ENCODE results near the gene KCNIP4.

GRCh38 chr4:21948347-21949072 is at the start of gene KCNIP4:
- no peak for TF ChIP-seq EP300 (IDR thresholded peaks at IDR 0.05; ENCODE audit: borderline replicate concordance in 1 of 2, control insufficient read depth in 1 of 2, low read depth in 2 of 2, low read length in 2 of 2)
- TF ChIP-seq FOXM1 (IDR thresholded peaks at IDR 0.05; ENCODE audit: low read depth, low read length): no peak
- no peak for TF ChIP-seq POLR2A (IDR thresholded peaks at IDR 0.05; ENCODE audit: low read depth, low read length)
- no peak for TF ChIP-seq REST (IDR thresholded peaks at IDR 0.05; ENCODE audit: low read depth, low read length)
- no peak for TF ChIP-seq CTCF (IDR thresholded peaks at IDR 0.05 in 2 of 3, conservative IDR thresholded peaks at IDR 0.05 in 1 of 3; ENCODE audit: control insufficient read depth in 2 of 3, extremely low read depth in 1 of 3, insufficient read depth in 1 of 3, low read depth in 3 of 3, low read length in 3 of 3)
- no peak for TF ChIP-seq EZH2 (IDR thresholded peaks at IDR 0.05; ENCODE audit: borderline replicate concordance, control insufficient read depth, low read depth, low read length)
- no peak for TF ChIP-seq TAF1 (IDR thresholded peaks at IDR 0.05; ENCODE audit: borderline replicate concordance, low read depth, low read length)
- no peak for TF ChIP-seq SIN3A (IDR thresholded peaks at IDR 0.05; ENCODE audit: low read depth, low read length)
- no peak for TF ChIP-seq HDAC2 (IDR thresholded peaks at IDR 0.05)
- no peak for TF ChIP-seq JUNB (IDR thresholded peaks at IDR 0.05)
- TF ChIP-seq ZBTB33 (IDR thresholded peaks at IDR 0.05): no peak
- TF ChIP-seq POLR2AphosphoS5 (IDR thresholded peaks at IDR 0.05; ENCODE audit: low read length): no peak
- TF ChIP-seq CREB1 (IDR thresholded peaks at IDR 0.05; ENCODE audit: low read depth): no peak

Measured in GM12878 (cell line).